PC-3 (cell line): ENCODE measurements around the gene CENPF.

ENCODE experiments used
- CTCF ChIP-seq: fragments of 300-600 bp; sonication (generic); conservative IDR thresholded peaks from 2 replicates; pipeline ENCODE4 v1.5.1; 2017; ENCODE audit warnings: antibody characterized with exemption, low read depth, mild to moderate bottlenecking, low read length
- EZH2 ChIP-seq: fragments of 300-600 bp; sonication (generic); IDR thresholded peaks from one replicate; pipeline ENCODE4 v1.6.1; 2017; ENCODE audit warnings: antibody characterized with exemption, mild to moderate bottlenecking, low read length; ENCODE audit not compliant: unreplicated experiment
- EZH2phosphoT487 ChIP-seq: fragments of 300-600 bp; sonication (generic); IDR thresholded peaks from 2 replicates; pipeline ENCODE4 v1.6.1; 2018; ENCODE audit warnings: mild to moderate bottlenecking, antibody characterized with exemption, low read length, borderline replicate concordance

- TF ChIP-seq CTCF (no peak), EZH2 (no peak), EZH2phosphoT487 (no peak)
Measured at GRCh38 chr1:214617843-214618242, 14.8 kb downstream of the CENPF start.
